ENCODE measurements around the gene TSPEAR. TPM values are rescaled to one million over a fixed set of nuclear protein-coding genes. Genes with fewer than 3 reads are reported as not detected.

TSPEAR gene
- total RNA-seq, 2 experiments from 2014 or later: not detected

DNA sequence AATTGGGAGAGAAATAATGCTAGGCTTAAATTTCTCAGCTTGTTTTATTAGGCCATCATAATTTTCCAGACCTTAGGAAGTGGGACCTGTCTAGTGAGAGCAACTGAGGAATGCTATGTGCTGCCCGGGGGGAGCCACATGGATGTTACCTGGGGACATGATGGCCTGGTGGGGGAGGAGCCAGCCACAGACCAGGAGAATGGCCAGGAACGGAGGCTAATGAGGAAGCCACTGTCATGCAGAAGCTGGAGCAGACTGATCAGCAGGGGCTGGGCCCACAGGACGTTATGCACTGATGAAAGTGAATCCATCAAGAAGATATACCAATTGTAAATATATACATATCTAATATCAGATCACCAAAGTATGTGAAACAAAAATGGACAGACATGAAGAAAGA is 166.8 kb downstream of the TSPEAR start:
- Histone ChIP-seq H3K9me3 (ENCODE audit: control insufficient read depth in 1 of 2, insufficient read depth in 1 of 2, low read length in 2 of 2) (peaks cover 18 to 26% of the 10 kb centered on the region in 2 experiments), H3K36me3 (ENCODE audit: insufficient read depth, low read length) (no peaks in the 10 kb centered on the region), H3K27me3 (ENCODE audit: control insufficient read depth in 1 of 2, insufficient read depth in 2 of 2, low read length in 2 of 2) (no peaks in the 10 kb centered on the region), H3K4me3 (ENCODE audit: low read length) (no peak overlapping the region), H3K27ac (ENCODE audit: low read depth in 1 of 2, low read length in 2 of 2) (no peak overlapping the region), H3K4me1 (ENCODE audit: insufficient read depth, low read length) (peaks cover 18% of the 10 kb centered on the region)
- Mint-ChIP-seq H3K36me3 (ENCODE audit: low read depth) (peaks cover 40% of the 10 kb centered on the region), H3K4me3 (no peak overlapping the region), H3K27me3 (no peaks in the 10 kb centered on the region), H3K27ac (no peak overlapping the region), H3K9me3 (peaks cover 23% of the 10 kb centered on the region), H3K4me1 (ENCODE audit: low read depth) (peaks cover 33% of the 10 kb centered on the region)
- ChIA-PET CTCF (no interaction called here), POLR2A (no interaction called here)
- no peak for TF ChIP-seq CTCF (IDR thresholded peaks at IDR 0.05)
- ATAC-seq (ENCODE audit: poor library complexity): no peak
- no peak for DNase-seq
- intact Hi-C loops (cut with DNase I, micrococcal nuclease): loop anchor here in 1 of 2 experiments (10.0 kb wide), 1 partner anchor 70 kb away; the partner anchor contains the start of gene KRTAP10-8

DNA sequence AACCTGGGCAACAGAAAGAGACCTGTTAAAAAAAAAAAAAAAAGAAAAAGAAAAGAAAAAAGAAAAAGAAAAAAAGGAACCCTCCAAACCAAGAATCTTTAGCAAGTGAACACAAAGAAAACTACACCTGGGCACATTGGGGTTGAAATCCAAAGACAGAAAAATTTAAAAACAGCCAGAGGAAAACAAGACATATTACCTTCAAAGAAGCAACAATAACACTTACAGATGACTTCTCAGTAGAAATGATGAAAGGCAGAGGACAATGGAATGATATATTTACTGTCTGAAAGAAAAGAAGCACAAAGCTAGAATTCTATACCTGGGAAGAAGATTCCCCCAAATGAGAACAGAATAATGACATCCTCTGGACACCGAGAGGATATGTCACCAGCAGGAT is 168.7 kb downstream of the TSPEAR start:
- POLR2A ChIA-PET: no interaction called here
- Mint-ChIP-seq H3K4me3 (no peak overlapping the region), H3K9me3 (peaks cover 21% of the 10 kb centered on the region), H3K36me3 (ENCODE audit: low read depth) (peaks cover 25% of the 10 kb centered on the region), H3K27ac (no peak overlapping the region), H3K27me3 (no peaks in the 10 kb centered on the region), H3K4me1 (ENCODE audit: low read depth) (peaks cover 15% of the 10 kb centered on the region)
- no peak overlapping the region for H3K27ac ChIP-seq (ENCODE audit: low read depth in 1 of 2, low read length in 2 of 2)
- H3K9me3 ChIP-seq (ENCODE audit: control insufficient read depth in 1 of 2, insufficient read depth in 1 of 2, low read length in 2 of 2): peaks cover 18 to 26% of the 10 kb centered on the region in 2 experiments
- peaks cover 5% of the 10 kb centered on the region for H3K4me1 ChIP-seq (ENCODE audit: insufficient read depth, low read length)
- CTCF ChIA-PET: no interaction called here
- ATAC-seq (ENCODE audit: poor library complexity) (no peak), DNase-seq (no peak)
- intact Hi-C loops (cut with DNase I, micrococcal nuclease): loop anchor here in 1 of 2 experiments (10.0 kb wide), 1 partner anchor 72 kb away; the partner anchor contains the start of gene KRTAP10-8
- no peaks in the 10 kb centered on the region for H3K36me3 ChIP-seq (ENCODE audit: insufficient read depth, low read length)
- H3K4me3 ChIP-seq (ENCODE audit: low read length): no peak overlapping the region
- H3K27me3 ChIP-seq (ENCODE audit: control insufficient read depth in 1 of 2, insufficient read depth in 2 of 2, low read length in 2 of 2): peaks cover 0 to 2% of the 10 kb centered on the region in 2 experiments
- TF ChIP-seq CTCF (IDR thresholded peaks at IDR 0.05): no peak

DNA sequence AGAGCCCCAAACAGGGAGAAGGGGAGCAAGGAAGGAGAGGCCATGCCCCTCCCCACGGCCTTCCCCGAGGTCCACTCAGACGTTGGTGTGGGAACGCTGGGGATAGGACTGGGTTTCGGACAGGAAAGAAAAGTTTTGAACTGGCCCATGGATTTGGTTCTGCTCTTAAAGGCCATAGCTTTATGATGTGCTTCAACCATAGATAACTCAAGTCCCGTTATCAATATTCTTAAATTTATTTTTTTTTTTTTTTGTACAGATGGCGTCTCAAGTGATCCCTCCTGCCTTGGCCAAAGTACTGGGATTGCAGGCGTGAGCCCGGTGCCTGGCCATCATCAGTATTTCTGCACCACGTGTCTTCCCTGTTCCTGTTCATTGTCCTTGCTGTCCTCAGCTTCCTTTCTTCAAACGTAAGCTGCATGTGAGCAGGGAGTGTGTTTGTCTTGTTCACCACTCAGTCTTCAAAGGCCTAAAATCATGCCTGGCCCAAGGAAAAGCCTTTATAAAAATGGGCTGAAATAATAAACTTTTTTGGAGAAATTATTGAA is 170.6 kb downstream of the TSPEAR start:
- H3K4me3 ChIP-seq (ENCODE audit: low read length): no peak overlapping the region
- DNase-seq: no peak
- H3K4me3 Mint-ChIP-seq: no peak overlapping the region
- no peaks in the 10 kb centered on the region for H3K4me1 ChIP-seq (ENCODE audit: insufficient read depth, low read length)
- intact Hi-C loops (cut with DNase I, micrococcal nuclease): loop anchor here in 1 of 2 experiments (10.0 kb wide), 1 partner anchor 74 kb away; the partner anchor contains the start of gene KRTAP10-8
- peaks cover 0 to 2% of the 10 kb centered on the region in 2 experiments for H3K27me3 ChIP-seq (ENCODE audit: control insufficient read depth in 1 of 2, insufficient read depth in 2 of 2, low read length in 2 of 2)
- no peak overlapping the region for H3K27ac ChIP-seq (ENCODE audit: low read depth in 1 of 2, low read length in 2 of 2)
- peaks cover 10% of the 10 kb centered on the region for H3K9me3 Mint-ChIP-seq
- ChIA-PET CTCF (no interaction called here), POLR2A (interaction anchor here (0.7 to 1.1 kb wide), 2 partner anchors 23 to 78 kb away, joined by 3 read pairs; no protein-coding TSS in a partner anchor)
- no peak for TF ChIP-seq CTCF (IDR thresholded peaks at IDR 0.05)
- H3K4me1 Mint-ChIP-seq (ENCODE audit: low read depth): peaks cover 3% of the 10 kb centered on the region
- H3K36me3 ChIP-seq (ENCODE audit: insufficient read depth, low read length): no peaks in the 10 kb centered on the region
- H3K9me3 ChIP-seq (ENCODE audit: control insufficient read depth in 1 of 2, insufficient read depth in 1 of 2, low read length in 2 of 2): peaks cover 12 to 13% of the 10 kb centered on the region in 2 experiments
- H3K36me3 Mint-ChIP-seq (ENCODE audit: low read depth): peaks cover 6% of the 10 kb centered on the region
- ATAC-seq (ENCODE audit: poor library complexity): no peak
- H3K27me3 Mint-ChIP-seq: no peaks in the 10 kb centered on the region
- no peak overlapping the region for H3K27ac Mint-ChIP-seq
